BLaER1 treated with 17β-estradiol and CSF1 and Interleukin-3, amounts not matched to agents 10 nM and 100 nM (cell line): ENCODE measurements around the gene OR2A5.
"Not testable (repeated sequence)": the region's sequence is repeated elsewhere in the genome, so short reads cannot be mapped to it uniquely, and the experiment has no call there.

Experiments
- H3K27ac ChIP-seq, 11 experiments: shearing (Covaris generic); formaldehyde crosslinking; 2 replicates each; pipeline ENCODE4 v1.8.1; 2022
- H3K27me3 ChIP-seq, 11 experiments: shearing (Covaris generic); formaldehyde crosslinking; 2 replicates each; pipeline ENCODE4 v1.8.1; 2022
- H3K36me3 ChIP-seq, 11 experiments: shearing (Covaris generic); formaldehyde crosslinking; 2 replicates each; pipeline ENCODE4 v1.8.1; 2022
- H3K4me1 ChIP-seq, 10 experiments: shearing (Covaris generic); formaldehyde crosslinking; 2 replicates each; pipeline ENCODE4 v1.8.1; 2022
- H3K4me2 ChIP-seq, 11 experiments: shearing (Covaris generic); formaldehyde crosslinking; 2 replicates each; pipeline ENCODE4 v1.8.1; 2022
- H3K4me3 ChIP-seq, 10 experiments: shearing (Covaris generic); formaldehyde crosslinking; 2 replicates each; pipeline ENCODE4 v1.8.1; 2022
- H3K9ac ChIP-seq, 11 experiments: shearing (Covaris generic); formaldehyde crosslinking; 2 replicates each; pipeline ENCODE4 v1.8.1; 2022
- H3K9me3 ChIP-seq, 11 experiments: shearing (Covaris generic); formaldehyde crosslinking; replicated peaks in 1 of 11; 2 replicates each; pipeline ENCODE4 v1.8.1; 2022
- H4K20me1 ChIP-seq, 11 experiments: shearing (Covaris generic); formaldehyde crosslinking; 2 replicates each; pipeline ENCODE4 v1.8.1; 2022
- Cebpa-rat ChIP-seq, 11 experiments: shearing (Covaris generic); IDR thresholded peaks; 2 replicates each; pipeline ENCODE4 v1.8.1; 2022

OR2A5 gene

GRCh38 chr7:144048648-144049047, at the start of gene OR2A5:
OR2A5 (plus strand) TSS chr7:144048948; CDS start chr7:144050402, 1,454 bp downstream.
- TF ChIP-seq Cebpa-rat (IDR thresholded peaks at IDR 0.05), result no peak

GRCh38 chr7:144000020-144000419, 48.7 kb upstream of the OR2A5 start, which contains the start of gene OR6B1:
OR6B1 (plus strand) TSS chr7:144000320; CDS start chr7:144003997, 3,677 bp downstream.
- no peaks in the 10 kb centered on the region for H3K4me1 ChIP-seq
- H4K20me1 ChIP-seq, result no peaks in the 10 kb centered on the region
- no peak within 1 kb of the TSS for H3K27ac ChIP-seq
- no peak within 1 kb of the TSS for H3K9ac ChIP-seq
- no peaks in the 10 kb centered on the region for H3K9me3 ChIP-seq
- H3K4me3 ChIP-seq, result no peak within 1 kb of the TSS
- H3K4me2 ChIP-seq, result no peak within 1 kb of the TSS
- H3K27me3 ChIP-seq, result no peaks in the 10 kb centered on the region
- TF ChIP-seq Cebpa-rat (IDR thresholded peaks at IDR 0.05), result no peak
- no peaks in the 10 kb centered on the region for H3K36me3 ChIP-seq

More at GRCh38 chr7:144048648-144049047, at the start of gene OR2A5:
- Histone ChIP-seq H3K9me3 (no peaks in the 10 kb centered on the region), H3K36me3 (no peaks in the 10 kb centered on the region), H3K4me3 (no peak within 1 kb of the TSS), H3K27ac (no peak within 1 kb of the TSS), H3K27me3 (no peaks in the 10 kb centered on the region), H3K4me2 (no peak within 1 kb of the TSS), H3K4me1 (no peaks in the 10 kb centered on the region), H4K20me1 (no peaks in the 10 kb centered on the region), H3K9ac (no peak within 1 kb of the TSS)

- H3K27ac ChIP-seq, result no peak overlapping the region
- no peaks in the 10 kb centered on the region for H3K36me3 ChIP-seq
- no peak overlapping the region for H3K4me3 ChIP-seq
- H3K9ac ChIP-seq, result no peak overlapping the region
- no peaks in the 10 kb centered on the region for H3K9me3 ChIP-seq
- no peak for TF ChIP-seq Cebpa-rat (IDR thresholded peaks at IDR 0.05)
- H3K4me1 ChIP-seq, result no peaks in the 10 kb centered on the region
- no peak overlapping the region for H3K4me2 ChIP-seq
- H3K27me3 ChIP-seq, result no peaks in the 10 kb centered on the region
- H4K20me1 ChIP-seq, result no peaks in the 10 kb centered on the region
These were observed 47.2 kb upstream of the OR2A5 start for GRCh38 chr7:144001543-144001942.

- H3K4me1 ChIP-seq, result peaks cover 0 to 2% (median 0%) of the 10 kb centered on the region in 10 experiments; a peak in 2 of 20 replicates
- peaks cover 0 to 8% (median 0%) of the 10 kb centered on the region in 11 experiments; a peak in 3 of 22 replicates for H3K36me3 ChIP-seq
- no peaks in the 10 kb centered on the region for H4K20me1 ChIP-seq
- no peak overlapping the region for H3K27ac ChIP-seq
- H3K9me3 ChIP-seq, result peaks cover 15 to 19% (median 16%) of the 10 kb centered on the region in 11 experiments
- no peak overlapping the region for H3K9ac ChIP-seq
- TF ChIP-seq Cebpa-rat (IDR thresholded peaks at IDR 0.05), result no peak
- no peak overlapping the region for H3K4me2 ChIP-seq
- H3K4me3 ChIP-seq, result no peak overlapping the region
- no peaks in the 10 kb centered on the region for H3K27me3 ChIP-seq
These were observed 44.0 kb upstream of the OR2A5 start for GRCh38 chr7:144004703-144005102.

GRCh38 chr7:144006029-144006691, 42.6 kb upstream of the OR2A5 start:
- Histone ChIP-seq H3K27me3 (no peaks in the 10 kb centered on the region), H3K9ac (no peak overlapping the region), H4K20me1 (no peaks in the 10 kb centered on the region), H3K9me3 (peaks cover 30 to 34% (median 31%) of the 10 kb centered on the region in 11 experiments), H3K27ac (no peak overlapping the region), H3K4me2 (no peak overlapping the region), H3K4me3 (no peak overlapping the region), H3K4me1 (peaks cover 0 to 10% (median 0%) of the 10 kb centered on the region in 10 experiments; a peak in 3 of 20 replicates), H3K36me3 (peaks cover 0 to 9% (median 0%) of the 10 kb centered on the region in 11 experiments; a peak in 3 of 22 replicates)
- TF ChIP-seq Cebpa-rat (IDR thresholded peaks at IDR 0.05), result no peak

GRCh38 chr7:144006692-144007042, 42.1 kb upstream of the OR2A5 start:
- Histone ChIP-seq H3K9ac (no peak overlapping the region), H3K4me3 (no peak overlapping the region), H3K4me2 (no peak overlapping the region), H4K20me1 (no peaks in the 10 kb centered on the region), H3K36me3 (peaks cover 0 to 9% (median 0%) of the 10 kb centered on the region in 11 experiments; a peak in 3 of 22 replicates), H3K27me3 (no peaks in the 10 kb centered on the region), H3K27ac (no peak overlapping the region), H3K4me1 (peaks cover 0 to 10% (median 0%) of the 10 kb centered on the region in 10 experiments; a peak in 3 of 20 replicates), H3K9me3 (peaks cover 31 to 39% (median 36%) of the 10 kb centered on the region in 11 experiments)
- TF ChIP-seq Cebpa-rat (IDR thresholded peaks at IDR 0.05), result no peak

- Histone ChIP-seq H3K36me3 (peaks cover 0 to 9% (median 0%) of the 10 kb centered on the region in 11 experiments; a peak in 3 of 22 replicates), H3K9me3 (peaks cover 31 to 41% (median 36%) of the 10 kb centered on the region in 11 experiments), H3K4me1 (peaks cover 0 to 10% (median 0%) of the 10 kb centered on the region in 10 experiments; a peak in 3 of 20 replicates), H3K9ac (no peak overlapping the region), H3K4me3 (peak overlapping the region in 2 of 10 experiments; percentile 4 to 42; a peak in 1 of 20 replicates), H3K4me2 (no peak overlapping the region), H3K27ac (peak overlapping the region in 1 of 11 experiments; percentile 5; a peak in 2 of 22 replicates), H3K27me3 (no peaks in the 10 kb centered on the region), H4K20me1 (no peaks in the 10 kb centered on the region)
- TF ChIP-seq Cebpa-rat (IDR thresholded peaks at IDR 0.05), result no peak
These were observed 39.4 kb upstream of the OR2A5 start for GRCh38 chr7:144009361-144009760.

- Histone ChIP-seq H3K4me1 (peaks cover 0 to 10% (median 0%) of the 10 kb centered on the region in 10 experiments; a peak in 3 of 20 replicates), H3K4me2 (peak overlapping the region in 2 of 11 experiments; percentile 11 to 32; a peak in 2 of 22 replicates), H3K27ac (peak overlapping the region in 1 of 11 experiments; percentile 23; a peak in 1 of 22 replicates), H3K9me3 (peaks cover 31 to 41% (median 36%) of the 10 kb centered on the region in 11 experiments)
- not testable (repeated sequence) for H3K36me3 ChIP-seq, H3K9ac ChIP-seq, H4K20me1 ChIP-seq, H3K4me3 ChIP-seq, H3K27me3 ChIP-seq
These were observed 38.7 kb upstream of the OR2A5 start for GRCh38 chr7:144010061-144010460.

- H3K4me3 ChIP-seq, H3K27ac ChIP-seq, H3K9ac ChIP-seq, H3K27me3 ChIP-seq, H4K20me1 ChIP-seq, H3K4me2 ChIP-seq, H3K36me3 ChIP-seq: not testable (repeated sequence)
- Histone ChIP-seq H3K9me3 (peaks cover 31 to 41% (median 37%) of the 10 kb centered on the region in 11 experiments), H3K4me1 (peaks cover 0 to 10% (median 0%) of the 10 kb centered on the region in 10 experiments; a peak in 3 of 20 replicates)
These were observed 37.9 kb upstream of the OR2A5 start for GRCh38 chr7:144010821-144011220.
